Retinal pigment epithelial cell (primary cell): ENCODE data around the gene EHBP1.
A peak's percentile ranks its signal among the peaks of the same experiment; 100 is the strongest.
"Not testable (repeated sequence)": the region's sequence is repeated elsewhere in the genome, so short reads cannot be mapped to it uniquely, and the experiment has no call there.

Experiments
- DNase-seq: peaks from one replicate; pipeline ENCODE4 v3.0.0-alpha.2; 2010; ENCODE audit warnings: low read depth
- H3K4me3 ChIP-seq: 2 replicates; pipeline ENCODE4 v1.5.1; 2011; ENCODE audit warnings: mild to moderate bottlenecking, low read length, control low read depth, moderate library complexity
- TF ChIP-seq, protein P1 (sequence below): conservative IDR thresholded peaks from 2 replicates; pipeline ENCODE4 v1.5.1; 2011; ENCODE audit warnings: low read depth, low read length, control low read depth, inconsistent platforms

The EHBP1 gene

DNA sequence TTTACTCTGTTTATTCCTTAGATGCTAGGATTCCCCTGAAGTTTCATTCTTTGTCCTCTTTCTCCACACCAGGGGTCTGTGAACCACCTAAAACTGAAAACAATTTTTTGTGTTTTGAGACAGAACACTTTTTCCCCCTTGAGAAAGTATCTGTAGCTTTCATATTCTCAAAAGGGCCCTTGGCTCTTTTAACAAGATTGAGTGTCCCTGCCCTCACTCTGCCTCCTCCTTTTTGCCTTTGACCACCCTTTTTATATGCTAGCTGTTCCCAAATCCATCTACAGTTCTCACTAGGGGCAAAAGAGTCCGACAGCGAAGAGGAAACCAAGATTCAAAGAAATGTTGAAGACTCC lies 883 bp upstream of the EHBP1 start:
- no peak for DNase-seq
- H3K4me3 ChIP-seq: peak overlapping the region; percentile 82
- TF ChIP-seq, protein P1, sequence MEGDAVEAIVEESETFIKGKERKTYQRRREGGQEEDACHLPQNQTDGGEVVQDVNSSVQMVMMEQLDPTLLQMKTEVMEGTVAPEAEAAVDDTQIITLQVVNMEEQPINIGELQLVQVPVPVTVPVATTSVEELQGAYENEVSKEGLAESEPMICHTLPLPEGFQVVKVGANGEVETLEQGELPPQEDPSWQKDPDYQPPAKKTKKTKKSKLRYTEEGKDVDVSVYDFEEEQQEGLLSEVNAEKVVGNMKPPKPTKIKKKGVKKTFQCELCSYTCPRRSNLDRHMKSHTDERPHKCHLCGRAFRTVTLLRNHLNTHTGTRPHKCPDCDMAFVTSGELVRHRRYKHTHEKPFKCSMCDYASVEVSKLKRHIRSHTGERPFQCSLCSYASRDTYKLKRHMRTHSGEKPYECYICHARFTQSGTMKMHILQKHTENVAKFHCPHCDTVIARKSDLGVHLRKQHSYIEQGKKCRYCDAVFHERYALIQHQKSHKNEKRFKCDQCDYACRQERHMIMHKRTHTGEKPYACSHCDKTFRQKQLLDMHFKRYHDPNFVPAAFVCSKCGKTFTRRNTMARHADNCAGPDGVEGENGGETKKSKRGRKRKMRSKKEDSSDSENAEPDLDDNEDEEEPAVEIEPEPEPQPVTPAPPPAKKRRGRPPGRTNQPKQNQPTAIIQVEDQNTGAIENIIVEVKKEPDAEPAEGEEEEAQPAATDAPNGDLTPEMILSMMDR: no peak

DNA sequence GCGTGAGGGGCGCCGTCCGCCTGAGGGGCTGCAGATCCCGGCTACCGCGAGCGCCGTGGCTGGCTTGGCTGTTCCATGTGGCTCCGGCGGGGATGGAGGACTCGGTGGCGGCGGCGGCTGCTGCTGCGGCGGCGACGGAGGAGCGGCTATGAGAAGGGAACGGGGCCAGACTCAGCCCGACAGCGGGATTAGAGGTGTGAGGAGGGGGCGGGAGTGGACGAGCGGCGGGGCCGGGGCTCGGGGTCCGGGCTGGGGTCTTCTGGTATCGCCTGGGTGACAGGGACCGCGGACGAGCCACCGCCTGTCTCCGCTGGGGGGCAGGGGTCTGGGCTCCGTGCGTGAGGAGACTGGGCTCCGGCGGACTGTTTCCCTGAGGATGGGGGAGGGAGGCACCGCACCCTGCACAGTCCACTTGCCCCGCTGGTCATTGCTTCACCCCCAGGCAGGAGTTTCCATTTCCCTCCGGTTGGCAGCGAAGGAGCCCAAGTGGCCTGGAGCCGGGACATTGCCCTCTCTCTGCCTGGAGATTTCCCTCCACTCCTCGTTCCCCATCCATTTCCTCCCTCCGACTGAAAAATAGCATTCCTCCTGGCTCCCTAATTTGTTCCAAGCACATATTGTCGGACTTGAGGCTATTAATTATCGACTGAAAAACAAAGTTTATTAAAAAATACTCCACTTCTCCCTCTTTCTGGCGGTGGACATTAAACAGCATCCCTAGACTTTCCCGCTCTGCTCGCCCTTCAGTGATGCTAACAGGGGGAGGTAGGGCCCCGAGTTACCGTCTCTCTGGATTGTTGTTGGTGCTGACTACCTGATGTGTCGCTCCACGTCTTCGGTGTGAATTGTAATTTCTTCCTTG lies 577 bp downstream of the EHBP1 start:
- TF ChIP-seq, protein P1: peak; percentile 35
- DNase-seq: no peak
- H3K4me3 ChIP-seq: peak overlapping the region; percentile 82

DNA sequence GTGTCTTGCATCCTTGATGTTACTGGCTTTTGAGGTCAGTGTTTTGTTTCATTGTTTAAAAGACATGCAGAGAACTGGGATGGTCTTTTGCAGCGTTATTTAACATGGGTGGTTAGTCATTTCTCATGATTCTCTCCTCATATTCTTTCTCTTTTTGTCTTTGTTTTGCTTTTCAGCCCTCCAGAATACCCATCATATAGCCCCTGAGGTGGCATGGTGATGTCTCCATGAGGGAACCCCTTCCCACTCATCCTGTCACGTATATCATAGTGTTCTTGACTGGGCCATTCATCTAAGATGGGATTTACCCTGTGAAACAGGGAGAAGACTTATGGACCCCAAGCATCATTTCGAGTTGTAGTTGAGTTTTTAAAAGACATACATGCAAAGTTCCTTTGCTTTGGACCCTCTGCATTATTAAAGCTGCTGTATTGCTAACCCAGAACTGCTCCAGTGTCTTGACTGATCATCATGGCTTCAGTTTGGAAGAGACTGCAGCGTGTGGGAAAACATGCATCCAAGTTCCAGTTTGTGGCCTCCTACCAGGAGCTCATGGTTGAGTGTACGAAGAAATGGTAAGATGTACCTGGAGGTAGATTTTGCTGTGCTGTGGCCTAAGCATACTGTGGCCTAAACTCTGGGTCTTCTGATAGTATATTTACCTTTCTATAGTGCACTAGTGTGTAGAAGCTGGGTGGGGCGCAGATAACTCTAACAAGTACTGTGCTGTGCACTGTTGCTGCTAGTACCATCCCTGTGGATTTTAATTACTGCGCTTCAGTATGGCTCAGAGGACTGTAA lies 1.4 kb downstream of the EHBP1 start:
- peak overlapping the region; percentile 82 for H3K4me3 ChIP-seq
- TF ChIP-seq, protein P1: no peak
- DNase-seq: no peak

DNA sequence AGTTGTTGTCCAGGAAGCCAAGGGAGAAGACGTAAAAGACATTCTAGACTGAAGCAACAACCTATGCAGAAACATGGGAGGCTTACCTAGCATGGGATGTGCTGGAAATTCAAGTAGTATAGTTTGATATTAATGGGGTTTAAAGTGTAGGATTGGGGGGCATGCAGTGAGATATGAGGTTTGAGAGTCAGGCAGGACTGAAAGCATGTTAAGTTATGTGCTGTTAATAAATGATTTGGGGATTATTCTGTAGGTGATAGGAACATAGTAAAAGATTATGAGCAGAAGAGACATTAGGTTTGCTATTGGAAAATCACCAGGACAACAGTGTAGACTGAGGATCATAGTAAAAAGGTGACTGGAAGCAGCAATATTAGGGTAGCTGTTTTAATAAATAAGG lies 3.2 kb downstream of the EHBP1 start:
- TF ChIP-seq, protein P1: no peak
- H3K4me3 ChIP-seq: no peak overlapping the region
- DNase-seq: no peak

DNA sequence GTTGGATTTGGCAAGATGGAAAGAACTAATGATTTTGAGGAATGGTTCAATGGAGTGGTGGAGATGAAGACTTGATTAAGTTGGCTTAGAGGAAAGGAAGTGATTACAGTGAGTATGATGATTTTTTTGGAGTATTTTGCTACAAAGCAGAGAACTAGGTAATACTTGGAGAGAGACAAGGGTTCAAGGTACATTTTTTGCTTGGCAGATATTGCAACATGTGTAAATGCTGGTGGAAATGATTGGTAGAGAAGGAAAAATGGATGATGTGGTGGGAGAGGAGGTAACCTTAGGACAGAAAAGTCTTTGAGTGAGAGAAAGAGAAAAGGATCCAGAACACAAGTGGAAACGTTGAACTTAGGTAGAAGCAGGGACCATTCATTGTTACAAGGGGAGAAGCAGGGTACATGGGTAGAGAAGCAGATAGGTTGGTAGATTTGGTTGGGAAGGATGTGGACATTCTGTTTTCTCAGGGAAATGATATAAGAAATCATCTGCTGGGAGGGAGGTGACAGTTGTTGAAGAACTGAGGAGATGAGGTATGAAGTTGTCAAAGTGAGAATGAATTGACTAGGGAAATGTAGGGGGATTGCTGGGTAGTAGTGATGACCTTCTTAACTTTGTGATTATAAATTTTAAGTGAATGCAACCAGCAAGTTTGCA lies 6.5 kb downstream of the EHBP1 start:
- TF ChIP-seq, protein P1: no peak
- no peak overlapping the region for H3K4me3 ChIP-seq
- no peak for DNase-seq

DNA sequence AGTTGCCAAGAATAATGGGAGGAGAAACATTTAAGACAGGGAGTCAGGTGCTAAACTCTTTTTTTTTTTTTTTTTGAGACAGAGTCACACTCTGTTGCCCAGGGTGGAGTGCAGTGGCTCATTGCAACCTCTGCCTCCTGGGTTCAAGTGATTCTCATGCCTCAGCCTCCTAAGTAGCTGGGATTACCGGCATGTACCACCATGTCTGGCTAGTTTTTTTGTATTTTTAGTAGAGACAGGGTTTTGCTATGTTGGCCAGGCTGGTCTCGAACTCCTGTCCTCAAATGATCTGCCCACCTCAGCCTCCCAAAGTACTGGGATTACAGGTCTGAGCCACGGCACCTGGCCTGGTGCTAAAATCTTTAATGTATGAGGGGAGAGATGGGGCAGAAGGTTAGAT lies 7.7 kb downstream of the EHBP1 start:
- DNase-seq: not testable (repeated sequence)

DNA sequence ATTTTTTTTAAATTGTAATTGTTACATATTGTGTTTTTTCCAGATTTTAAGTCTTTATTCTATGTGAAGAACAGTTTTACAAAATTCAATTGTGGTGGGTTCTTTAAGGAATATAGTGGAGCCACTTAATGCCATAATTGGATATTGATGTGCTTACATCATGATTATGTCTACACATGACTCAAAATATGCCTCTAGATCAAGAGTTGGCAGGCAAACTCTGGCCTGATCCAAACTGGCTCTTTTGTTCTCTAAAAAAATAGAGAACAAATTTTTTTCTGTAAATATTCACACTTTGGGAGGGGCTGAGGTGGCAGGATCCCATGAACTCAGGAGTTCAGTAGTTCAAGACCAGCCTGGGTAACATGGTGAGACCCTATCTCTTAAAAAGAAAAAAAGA lies 8.3 kb downstream of the EHBP1 start:
- DNase-seq: no peak
- no peak overlapping the region for H3K4me3 ChIP-seq
- TF ChIP-seq, protein P1: no peak

More for the DNA sequence above, 7.7 kb downstream of the EHBP1 start:
- H3K4me3 ChIP-seq: not testable (repeated sequence)
